ENCODE data around the gene VSTM2L. TPM values are rescaled to one million over a fixed set of nuclear protein-coding genes. Genes with fewer than 3 reads are reported as not detected.

The VSTM2L gene
- total and polyA plus RNA-seq, 2 of the 13 experiments (the other 11 are each of a cell fraction or from before 2014, with no cell fraction given), result not detected

- TF ChIP-seq JUND (CRISPR knock-in tag; IDR thresholded peaks at IDR 0.05) (no peak; the same call in 1 of the 2 replicates), ZNF580 (CRISPR knock-in tag; IDR thresholded peaks at IDR 0.05; ENCODE audit: borderline replicate concordance, low read depth) (peak; percentile 72; the same call in 1 of the 2 replicates), KIAA2018 (CRISPR knock-in tag; IDR thresholded peaks at IDR 0.05; ENCODE audit: borderline replicate concordance) (no peak), SNAI1 (CRISPR knock-in tag; IDR thresholded peaks at IDR 0.05; ENCODE audit: borderline replicate concordance) (no peak), KAT7 (CRISPR knock-in tag; IDR thresholded peaks at IDR 0.05; ENCODE audit: borderline replicate concordance) (0 out of 2 replicates have a peak, but pooled peaks have one; percentile 30), MZF1 (CRISPR knock-in tag; IDR thresholded peaks at IDR 0.05; ENCODE audit: borderline replicate concordance) (no peak), ZNF432 (CRISPR knock-in tag; IDR thresholded peaks at IDR 0.05; ENCODE audit: borderline replicate concordance) (no peak), ELK4 (CRISPR knock-in tag; IDR thresholded peaks at IDR 0.05; ENCODE audit: borderline replicate concordance) (no peak), TRIM22 (IDR thresholded peaks at IDR 0.05) (no peak), ZSCAN22 (CRISPR knock-in tag; IDR thresholded peaks at IDR 0.05) (no peak), SAFB2 (CRISPR knock-in tag; IDR thresholded peaks at IDR 0.05; ENCODE audit: borderline replicate concordance, low read depth) (no peak), ZNF460 (CRISPR knock-in tag; IDR thresholded peaks at IDR 0.05; ENCODE audit: borderline replicate concordance) (no peak), RAD51 (IDR thresholded peaks at IDR 0.05; ENCODE audit: borderline replicate concordance) (no peak)
Observed at GRCh38 chr20:37984018-37984785, 81.3 kb downstream of the VSTM2L start (continued).

Data from HepG2 (cell line).